H1 (cell line): ENCODE results near the gene SLC39A6. TPM values are rescaled to one million over a fixed set of nuclear protein-coding genes. Genes with fewer than 3 reads are reported as not detected.

ENCODE experiments used
- CTCF ChIA-PET: fragments of 300-600 bp; sonication (Branson Sonifier 250); formaldehyde crosslinking; loops from one replicate; lab custom pipeline; 2021; ENCODE audit not compliant: partially characterized antibody; lab: Charles Lee
- POLR2A ChIA-PET: fragments of 300-600 bp; sonication (Branson Sonifier 250); formaldehyde crosslinking; loops from one replicate; lab custom pipeline; 2021; ENCODE audit warnings: inconsistent platforms; ENCODE audit not compliant: partially characterized antibody; lab: Charles Lee
- DNase-seq, 2 experiments: peaks; one replicate each; pipeline versions ENCODE4 v3.0.0 to v3.0.0-alpha.2; 2010 to 2022; ENCODE audit warnings: low spot score in 2 of 2, low read depth in 1 of 2, mixed read lengths in 1 of 2
- FAIRE-seq: peaks from 2 replicates; lab custom pipeline; 2011; peaks lifted over from hg19 to GRCh38; lab: Jason Lieb, UNC
- H2AFZ ChIP-seq: 2 replicates; pipeline ENCODE4 v1.8.1; 2012; ENCODE audit warnings: low read length, inconsistent platforms
- H2AK5ac ChIP-seq: 2 replicates; pipeline ENCODE4 v1.6.1; 2013; ENCODE audit warnings: low read depth, low read length
- H2BK120ac ChIP-seq: replicated peaks from 2 replicates; pipeline ENCODE3; 2013; ENCODE audit warnings: low read depth, low read length, inconsistent platforms
- H2BK12ac ChIP-seq: 2 replicates; pipeline ENCODE4 v1.6.1; 2013; ENCODE audit warnings: low read depth, low read length
- H2BK15ac ChIP-seq: 2 replicates; pipeline ENCODE4 v1.6.1; 2013; ENCODE audit warnings: low read length
- H2BK20ac ChIP-seq: 2 replicates; pipeline ENCODE4 v1.6.1; 2013; ENCODE audit warnings: low read length
- H2BK5ac ChIP-seq: 2 replicates; pipeline ENCODE4 v1.6.1; 2013; ENCODE audit warnings: low read depth, low read length
- H3K14ac ChIP-seq: 2 replicates; pipeline ENCODE4 v1.6.1; 2013; ENCODE audit warnings: inconsistent platforms; ENCODE audit not compliant: insufficient read length
- H3K18ac ChIP-seq: 2 replicates; pipeline ENCODE4 v1.6.1; 2013; ENCODE audit warnings: low read length; ENCODE audit errors: extremely low read depth
- H3K23ac ChIP-seq: 2 replicates; pipeline ENCODE4 v1.6.1; 2013; ENCODE audit warnings: inconsistent platforms; ENCODE audit not compliant: insufficient read length
- H3K23me2 ChIP-seq: 2 replicates; pipeline ENCODE4 v1.6.1; 2013; ENCODE audit warnings: low read depth, low read length
- H3K27ac ChIP-seq: 2 replicates; pipeline ENCODE4 v1.6.1; 2011; ENCODE audit warnings: low read depth, low read length, inconsistent platforms
- H3K27me3 ChIP-seq, 4 experiments: replicated peaks in 1 of 4; 1 replicate in 1 of 4; 2 replicates in 3 of 4; pipeline versions ENCODE4 v1.6.1 to v1.8.1; 2011 to 2013; ENCODE audit warnings: low read length in 3 of 4, mild to moderate bottlenecking in 3 of 4, inconsistent platforms in 2 of 4, mixed read lengths in 2 of 4, moderate library complexity in 1 of 4; ENCODE audit not compliant: control insufficient read depth in 3 of 4, insufficient read depth in 3 of 4; ENCODE audit errors: extremely low read depth in 1 of 4
- H3K36me3 ChIP-seq, 4 experiments: 2 replicates each; pipeline versions ENCODE4 v1.6.1 to v1.8.1; 2011 to 2013; ENCODE audit warnings: mild to moderate bottlenecking in 4 of 4, low read length in 3 of 4, moderate library complexity in 2 of 4, control low read depth in 1 of 4, inconsistent platforms in 1 of 4; ENCODE audit not compliant: insufficient read depth in 4 of 4, control insufficient read depth in 2 of 4
- H3K4ac ChIP-seq: replicated peaks from 2 replicates; pipeline ENCODE3; 2013; ENCODE audit warnings: low read length, low read depth, mixed read lengths, inconsistent platforms; ENCODE audit not compliant: insufficient read length
- H3K4me1 ChIP-seq, 4 experiments: replicated peaks in 1 of 4; 1 replicate in 1 of 4; 2 replicates in 3 of 4; pipeline versions ENCODE4 v1.6.1 to v1.8.1; 2011 to 2013; ENCODE audit warnings: low read length in 3 of 4, inconsistent platforms in 2 of 4, mixed read lengths in 1 of 4; ENCODE audit not compliant: insufficient read depth in 4 of 4, control insufficient read depth in 3 of 4
- H3K4me2 ChIP-seq, 2 experiments: 2 replicates each; pipeline versions ENCODE4 v1.6.1 to v1.8.1; 2011 to 2013; ENCODE audit warnings: low read depth in 2 of 2, low read length in 2 of 2, control low read depth in 1 of 2, inconsistent platforms in 1 of 2, mild to moderate bottlenecking in 1 of 2; ENCODE audit not compliant: insufficient read depth in 1 of 2
- H3K4me3 ChIP-seq, 4 experiments: fragments of 200-600, 300-600 bp in 1 of 4; sonication (generic), shearing (Covaris generic), sonication (Bioruptor Twin) in 1 of 4; 2 replicates each; pipeline versions ENCODE4 v1.5.1 to v1.8.1; 2011 to 2016; ENCODE audit warnings: low read length in 4 of 4, low read depth in 3 of 4, control low read depth in 2 of 4, inconsistent platforms in 2 of 4, mild to moderate bottlenecking in 2 of 4, mixed read lengths in 1 of 4, moderate library complexity in 1 of 4; ENCODE audit not compliant: insufficient read depth in 2 of 4; ENCODE audit errors: extremely low read depth in 1 of 4
- H3K56ac ChIP-seq: replicated peaks from 2 replicates; pipeline ENCODE3; 2013; ENCODE audit warnings: low read depth, mild to moderate bottlenecking, mixed read lengths, low read length, inconsistent platforms; ENCODE audit not compliant: insufficient read length
- H3K79me1 ChIP-seq: 2 replicates; pipeline ENCODE4 v1.6.1; 2013; ENCODE audit warnings: low read depth, low read length, control low read depth
- H3K79me2 ChIP-seq, 2 experiments: 2 replicates each; pipeline versions ENCODE4 v1.6.1 to v1.8.1; 2012 to 2013; ENCODE audit warnings: low read length in 2 of 2, mild to moderate bottlenecking in 2 of 2, inconsistent platforms in 1 of 2; ENCODE audit not compliant: insufficient read depth in 2 of 2, control insufficient read depth in 1 of 2
- H3K9ac ChIP-seq, 4 experiments: replicated peaks in 1 of 4; 1 replicate in 1 of 4; 2 replicates in 3 of 4; pipeline versions ENCODE4 v1.6.1 to v1.8.1; 2011 to 2013; ENCODE audit warnings: low read depth in 3 of 4, low read length in 3 of 4, control low read depth in 2 of 4, mild to moderate bottlenecking in 2 of 4, moderate library complexity in 2 of 4, inconsistent platforms in 1 of 4; ENCODE audit errors: extremely low read depth in 1 of 4
- H3K9me3 ChIP-seq, 2 experiments: 2 replicates each; pipeline versions ENCODE4 v1.6.1 to v1.8.1; 2012 to 2013; ENCODE audit warnings: mild to moderate bottlenecking in 2 of 2, moderate library complexity in 2 of 2, control low read depth in 1 of 2, inconsistent platforms in 1 of 2, low read depth in 1 of 2, low read length in 1 of 2, mixed read lengths in 1 of 2; ENCODE audit not compliant: insufficient read depth in 2 of 2
- H4K20me1 ChIP-seq, 2 experiments: replicated peaks in 1 of 2; 2 replicates each; pipeline versions ENCODE3 to v1.8.1; 2011 to 2013; ENCODE audit warnings: inconsistent platforms in 2 of 2, low read length in 2 of 2, mild to moderate bottlenecking in 1 of 2; ENCODE audit not compliant: insufficient read depth in 2 of 2, control insufficient read depth in 1 of 2
- H4K5ac ChIP-seq: 2 replicates; pipeline ENCODE4 v1.6.1; 2013; ENCODE audit warnings: low read length, low read depth, mixed read lengths, inconsistent platforms; ENCODE audit not compliant: insufficient read length
- H4K8ac ChIP-seq: 2 replicates; pipeline ENCODE4 v1.8.0; 2013; ENCODE audit warnings: mild to moderate bottlenecking, moderate library complexity, low read length, inconsistent platforms; ENCODE audit not compliant: insufficient read depth; ENCODE audit errors: extremely low read depth
- H4K91ac ChIP-seq: replicated peaks from 2 replicates; pipeline ENCODE3; 2013; ENCODE audit warnings: low read length, mixed read lengths, inconsistent platforms; ENCODE audit not compliant: insufficient read length
- ATF3 ChIP-seq: IDR thresholded peaks from 2 replicates; pipeline ENCODE4 v1.6.1; 2011; ENCODE audit warnings: low read depth, mild to moderate bottlenecking, low read length; ENCODE audit not compliant: insufficient read depth
- BACH1 ChIP-seq: IDR thresholded peaks from 2 replicates; pipeline ENCODE4 v1.6.1; 2012; ENCODE audit warnings: low read length, improper control_type of control experiment
- JUND ChIP-seq: IDR thresholded peaks from 2 replicates; pipeline ENCODE4 v1.6.1; 2011; ENCODE audit warnings: mild to moderate bottlenecking, improper control_type of control experiment, low read length
- MAFK ChIP-seq: IDR thresholded peaks from 2 replicates; pipeline ENCODE4 v1.6.1; 2012; ENCODE audit warnings: low read depth, mild to moderate bottlenecking, improper control_type of control experiment, low read length
- SAP30 ChIP-seq: fragments of 300-600 bp; sonication (generic); IDR thresholded peaks from 2 replicates; pipeline ENCODE4 v1.7.1; 2012; ENCODE audit warnings: low read length, moderate library complexity, mild to moderate bottlenecking, inconsistent platforms; ENCODE audit not compliant: insufficient read depth, insufficient replicate concordance
- SIN3A ChIP-seq, 2 experiments: IDR thresholded peaks in 1 of 2; conservative IDR thresholded peaks in 1 of 2; 2 replicates each; pipeline ENCODE4 v1.6.1; 2011 to 2012; ENCODE audit warnings: low read length in 2 of 2, improper control_type of control experiment in 1 of 2, low read depth in 1 of 2, mild to moderate bottlenecking in 1 of 2
- SIX5 ChIP-seq: IDR thresholded peaks from 2 replicates; pipeline ENCODE4 v1.6.1; 2011; ENCODE audit warnings: mild to moderate bottlenecking, low read depth, low read length
- whole genome bisulfite sequencing, 2 experiments: shearing (Covaris generic) in 1 of 2; methylation state at CpG; one replicate each; pipeline versions ENCODE4 v1.1.6 to v1.1.7; 2013 to 2015; ENCODE audit warnings: low lambda C conversion rate in 2 of 2, mixed read lengths in 2 of 2, inconsistent platforms in 1 of 2, low coverage in 1 of 2, missing lambda C conversion rate in 1 of 2; ENCODE audit not compliant: insufficient replicate concordance in 2 of 2, insufficient coverage in 1 of 2, insufficient read length in 1 of 2; ENCODE audit errors: extremely low coverage in 1 of 2, missing lambda C conversion rate in 1 of 2; 5-methylcytosine and 5-hydroxymethylcytosine counted together
- polyA plus RNA-seq, 7 experiments: library from polyadenylated mRNA; depleted of rRNA in 3 of 7; stranded (reverse) in 5 of 7; unstranded in 2 of 7; fragments of >200 nt in 5 of 7; fragments of 200-250 nt in 2 of 7; gene quantifications; 1 replicate in 5 of 7; 2 replicates in 1 of 7; 4 replicates in 1 of 7; pipeline versions ENCODE4 v1.2.1 to v1.2.3, GENCODE V29; 2011 to 2013; ENCODE audit warnings: missing spikeins in 2 of 7, mixed read lengths in 2 of 7
- total RNA-seq: library from RNA; stranded (reverse); fragmentation: NEBNext Ultra II Directional; extraction: Animal tissue kit (Norgen Biotek cat#: 25700); gene quantifications from 2 replicates; pipeline ENCODE4 v1.2.1, GENCODE V29; 2021

The SLC39A6 gene
- total and polyA plus RNA-seq, 2 of the 8 experiments (the other 6 are each of a cell fraction or from before 2014, with no cell fraction given), result 36.8 to 55.4 TPM

GRCh38 chr18:36158266-36158867 lies 29.2 kb upstream of the SLC39A6 start:
- Histone ChIP-seq H2AK5ac (no peak overlapping the region), H2BK5ac (no peak overlapping the region), H2BK20ac (no peak overlapping the region), H3K9ac (no peak overlapping the region), H3K79me2 (no peaks in the 10 kb centered on the region), H3K14ac (no peak overlapping the region), H3K4me2 (no peak overlapping the region), H2BK15ac (no peak overlapping the region), H4K5ac (no peak overlapping the region), H4K91ac (no peak overlapping the region), H3K23me2 (no peaks in the 10 kb centered on the region; the same call in 1 of the 2 replicates), H4K8ac (no peak overlapping the region), H2BK120ac (no peak overlapping the region), H3K27me3 (no peaks in the 10 kb centered on the region), H4K20me1 (peaks cover 0 to 4% of the 10 kb centered on the region in 2 experiments), H3K4ac (no peak overlapping the region), H3K9me3 (no peaks in the 10 kb centered on the region), H3K4me1 (no peaks in the 10 kb centered on the region), H3K36me3 (peaks cover 29 to 92% (median 67%) of the 10 kb centered on the region in 4 experiments), H3K27ac (no peak overlapping the region), H3K4me3 (no peak overlapping the region), H3K23ac (no peak overlapping the region), H2AFZ (no peak overlapping the region), H3K79me1 (no peaks in the 10 kb centered on the region), H3K18ac (no peak overlapping the region), H2BK12ac (no peak overlapping the region), H3K56ac (no peak overlapping the region)
- no peak for FAIRE-seq
- no peak for DNase-seq
- ChIA-PET CTCF (interaction anchor here (0.6 to 2.7 kb wide), 6 partner anchors 10 to 284 kb away, joined by 3 to 15 read pairs (median 4); no protein-coding TSS in a partner anchor), POLR2A (interaction anchor here (1.0 kb wide), 2 partner anchors 9 to 22 kb away, joined by 4 to 5 read pairs; no protein-coding TSS in a partner anchor)
- 93% methylated on average over 5 of the region's 5 CpGs; no CpG with 5 or more reads in 1 of the 2 experiments for WGBS, 2 experiments
- no peak for TF ChIP-seq SIN3A (conservative IDR thresholded peaks at IDR 0.05 in 1 of 2, IDR thresholded peaks at IDR 0.05 in 1 of 2; ENCODE audit: low read depth in 1 of 2, low read length in 2 of 2)
- TF ChIP-seq SIX5, result no peak
- no peak for TF ChIP-seq JUND
- TF ChIP-seq MAFK, result no peak
- no peak for TF ChIP-seq BACH1
- TF ChIP-seq SAP30, result no peak
- TF ChIP-seq ATF3, result no peak
